Body of pancreas (tissue), 4 donors: ENCODE measurements around the gene AMPD3. TPM values are rescaled to one million over a fixed set of nuclear protein-coding genes. Genes with fewer than 3 reads are reported as not detected.

ENCODE experiments used
- ATAC-seq: fragments of 150-250 bp; one replicate; pipeline ENCODE4 v1.9.1; 2016
- DNase-seq, 4 donors: peaks; one replicate each; pipeline ENCODE4 v3.0.0-alpha.2; 2019
- H3K27ac ChIP-seq, 4 donors: fragments of 200-600 bp; sonication (generic); 1 replicate in 3 of 4; 2 replicates in 1 of 4; pipeline versions ENCODE4 v1.5.1 to v1.6.1; 2016 to 2019; ENCODE audit warnings: mild to moderate bottlenecking in 1 of 4, mixed read lengths in 1 of 4, moderate library complexity in 1 of 4
- H3K27me3 ChIP-seq, 2 donors: fragments of 200-600 bp; sonication (generic); one replicate each; pipeline ENCODE4 v1.6.0; 2016; ENCODE audit warnings: mild to moderate bottlenecking in 1 of 2
- H3K36me3 ChIP-seq, 2 donors: fragments of 200-600 bp; sonication (generic); replicated peaks in 1 of 2; 2 replicates each; pipeline ENCODE4 v1.5.1; 2016; ENCODE audit warnings: low read depth in 2 of 2; ENCODE audit not compliant: insufficient read depth in 1 of 2
- H3K4me1 ChIP-seq: fragments of 200-600 bp; sonication (generic); one replicate; pipeline ENCODE4 v1.6.0; 2016
- H3K4me3 ChIP-seq, 2 donors: fragments of 200-600 bp; sonication (generic); 1 replicate in 1 of 2; 2 replicates in 1 of 2; pipeline ENCODE4 v1.5.1; 2016 to 2019
- H3K9me3 ChIP-seq, 3 donors: fragments of 200-600 bp; sonication (generic); 1 replicate in 2 of 3; 2 replicates in 1 of 3; pipeline ENCODE4 v1.5.1; 2016
- POLR2A ChIP-seq, 3 donors: fragments of 450-650 bp; IDR thresholded peaks; one replicate each; pipeline ENCODE4 v1.6.1; 2016; ENCODE audit warnings: antibody characterized with exemption in 3 of 3, mild to moderate bottlenecking in 2 of 3
- WGBS, 2 donors: methylation state at CpG; one replicate each; pipeline ENCODE4 v1.1.5; 2017; 5-methylcytosine and 5-hydroxymethylcytosine counted together
- intact Hi-C: fragments of 100-400 bp; cut with DNase I; formaldehyde crosslinking; loops from one replicate; pipeline ENCODE4 v1.15.1; 2023
- total RNA-seq, 2 donors: library from RNA; depleted of rRNA; stranded (reverse); fragments of >200 nt; gene quantifications; one replicate each; pipeline ENCODE4 v1.1.0, GENCODE V29; 2016
- TF ChIP-seq, protein P1 (sequence below), 7 experiments: fragments of 450-650 bp in 4 of 7; fragments of 200-600 bp in 3 of 7; sonication (generic) in 3 of 7; IDR thresholded peaks; one replicate each; pipeline ENCODE4 v1.5.1; 2016 to 2019; ENCODE audit warnings: antibody characterized with exemption in 7 of 7

AMPD3 gene
- total RNA-seq, 2 donors from 2014 or later: 3.6 to 9.9 TPM

DNA sequence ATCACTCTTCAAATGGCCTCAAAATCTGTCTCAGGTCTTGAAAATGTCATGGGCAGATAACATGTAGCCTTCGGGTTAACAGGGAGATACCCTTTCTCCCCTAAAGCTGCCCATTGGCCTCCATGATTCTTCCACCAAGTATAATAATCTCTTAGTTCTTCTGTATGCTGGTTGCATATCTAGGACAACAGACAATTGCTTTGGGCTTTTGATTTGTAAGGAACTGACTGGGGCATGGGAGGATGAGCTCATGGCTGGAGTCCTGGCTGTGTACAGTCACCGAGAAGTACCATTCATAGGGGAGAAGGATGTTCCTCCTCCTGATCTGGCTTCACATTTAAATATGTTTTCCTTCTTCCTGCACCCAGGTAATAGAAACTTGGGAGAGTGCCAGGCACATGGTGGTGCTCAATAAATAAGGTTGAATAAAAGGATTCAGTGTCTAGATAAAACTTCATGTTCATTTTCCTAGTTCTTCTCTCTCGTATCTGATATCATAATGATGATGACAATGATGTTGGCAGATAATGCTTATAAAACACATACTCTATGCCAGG lies 2.8 kb upstream of the AMPD3 start:
- 74 to 91% methylated on average over 3 of the region's 3 CpGs for WGBS, 2 donors
- Histone ChIP-seq H3K27me3 (no peaks in the 10 kb centered on the region), H3K4me3 (no peak overlapping the region), H3K9me3 (no peaks in the 10 kb centered on the region), H3K4me1 (peaks cover 9% of the 10 kb centered on the region), H3K36me3 (no peaks in the 10 kb centered on the region), H3K27ac (no peak overlapping the region)
- ATAC-seq: no peak
- no peak for DNase-seq
- intact Hi-C loops: no loop called here
- TF ChIP-seq, protein P1, sequence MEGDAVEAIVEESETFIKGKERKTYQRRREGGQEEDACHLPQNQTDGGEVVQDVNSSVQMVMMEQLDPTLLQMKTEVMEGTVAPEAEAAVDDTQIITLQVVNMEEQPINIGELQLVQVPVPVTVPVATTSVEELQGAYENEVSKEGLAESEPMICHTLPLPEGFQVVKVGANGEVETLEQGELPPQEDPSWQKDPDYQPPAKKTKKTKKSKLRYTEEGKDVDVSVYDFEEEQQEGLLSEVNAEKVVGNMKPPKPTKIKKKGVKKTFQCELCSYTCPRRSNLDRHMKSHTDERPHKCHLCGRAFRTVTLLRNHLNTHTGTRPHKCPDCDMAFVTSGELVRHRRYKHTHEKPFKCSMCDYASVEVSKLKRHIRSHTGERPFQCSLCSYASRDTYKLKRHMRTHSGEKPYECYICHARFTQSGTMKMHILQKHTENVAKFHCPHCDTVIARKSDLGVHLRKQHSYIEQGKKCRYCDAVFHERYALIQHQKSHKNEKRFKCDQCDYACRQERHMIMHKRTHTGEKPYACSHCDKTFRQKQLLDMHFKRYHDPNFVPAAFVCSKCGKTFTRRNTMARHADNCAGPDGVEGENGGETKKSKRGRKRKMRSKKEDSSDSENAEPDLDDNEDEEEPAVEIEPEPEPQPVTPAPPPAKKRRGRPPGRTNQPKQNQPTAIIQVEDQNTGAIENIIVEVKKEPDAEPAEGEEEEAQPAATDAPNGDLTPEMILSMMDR (IDR thresholded peaks at IDR 0.05): no peak

DNA sequence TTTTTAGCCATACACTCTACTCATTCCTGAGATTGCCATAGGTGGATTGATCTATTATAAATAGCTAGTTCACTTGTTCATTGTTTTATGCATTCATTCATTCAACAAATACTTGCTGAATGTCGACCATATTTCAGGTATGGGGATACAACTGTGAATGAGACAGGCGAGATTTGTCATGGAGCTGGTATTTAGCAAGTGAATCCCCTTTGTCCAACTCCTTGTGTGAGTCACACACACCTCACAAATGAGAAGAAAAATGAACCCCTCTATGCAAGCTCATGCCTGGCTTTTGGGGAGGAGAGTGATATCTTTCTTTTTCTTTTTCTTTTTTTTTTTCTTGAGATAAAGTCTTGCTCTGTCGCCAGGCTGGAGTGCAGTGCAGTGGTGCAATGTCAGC lies 1.8 kb upstream of the AMPD3 start:
- intact Hi-C loops: no loop called here
- no peak for DNase-seq

DNA sequence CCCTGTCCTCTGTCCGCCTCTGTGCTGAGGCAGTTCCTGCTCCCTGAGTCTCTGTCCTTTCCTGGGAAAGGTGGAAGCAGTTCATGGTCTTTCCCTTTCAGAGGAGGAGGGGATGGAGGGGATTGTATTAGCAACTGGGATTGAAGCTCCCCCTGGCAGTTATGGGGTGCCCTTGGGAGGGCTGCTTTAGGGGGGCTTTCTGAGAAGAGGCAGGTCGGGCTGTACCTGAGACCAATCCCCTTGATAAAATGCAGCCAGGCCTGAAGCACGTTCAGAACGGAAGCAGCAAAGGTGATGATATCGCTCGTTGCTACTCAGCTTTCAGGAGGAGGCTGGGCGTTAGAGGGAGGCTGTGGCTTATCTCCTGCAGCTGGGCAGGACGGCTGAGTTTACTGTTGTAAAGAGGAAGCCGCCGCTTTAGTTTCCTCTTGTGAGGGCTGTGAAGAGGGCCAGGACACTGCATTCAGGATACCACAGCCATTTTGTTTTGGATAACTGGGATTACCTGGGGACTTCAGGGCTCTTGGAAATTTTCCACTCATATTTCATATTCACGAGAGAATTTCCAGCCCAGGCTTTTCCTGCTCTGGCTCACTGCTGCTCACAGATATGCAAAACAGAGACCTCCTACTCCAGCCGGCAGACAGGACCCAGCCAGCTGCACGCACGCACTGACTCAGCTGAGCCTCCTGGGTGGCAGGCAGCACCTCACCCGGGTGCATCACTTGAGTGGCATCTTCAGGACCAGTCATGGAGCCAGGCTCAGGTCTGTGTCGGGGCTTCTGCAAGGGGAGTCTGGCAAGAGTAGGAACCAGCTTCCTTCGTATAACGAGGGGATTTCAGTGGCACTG lies 798 bp downstream of the AMPD3 start:
- Histone ChIP-seq H3K36me3 (no peaks in the 10 kb centered on the region), H3K4me1 (peaks cover 9% of the 10 kb centered on the region), H3K27me3 (no peaks in the 10 kb centered on the region), H3K9me3 (no peaks in the 10 kb centered on the region), H3K4me3 (no peak overlapping the region), H3K27ac (peak overlapping the region in 2 of 4 donors; percentile 10 to 52)
- 29 to 35% methylated on average over 12 to 18 of the region's 18 CpGs for WGBS, 2 donors
- TF ChIP-seq POLR2A (IDR thresholded peaks at IDR 0.05): peak in 2 of 3 donors; percentile 17 to 44
- TF ChIP-seq, protein P1 (IDR thresholded peaks at IDR 0.05): no peak
- intact Hi-C loops: no loop called here
- DNase-seq: peak in 3 of 4 donors; percentile 31 to 69 (median 41)
- ATAC-seq: no peak

More for the DNA sequence above, 1.8 kb upstream of the AMPD3 start:
- H3K27me3 ChIP-seq: no peaks in the 10 kb centered on the region
- no peak overlapping the region for H3K27ac ChIP-seq
- no peak for ATAC-seq
- no peak for TF ChIP-seq POLR2A (IDR thresholded peaks at IDR 0.05)
- no peak overlapping the region for H3K4me3 ChIP-seq
- no peaks in the 10 kb centered on the region for H3K9me3 ChIP-seq
- H3K4me1 ChIP-seq: peaks cover 9% of the 10 kb centered on the region
- 80 to 84% methylated on average over 3 of the region's 3 CpGs for WGBS, 2 donors
- H3K36me3 ChIP-seq: no peaks in the 10 kb centered on the region

DNA sequence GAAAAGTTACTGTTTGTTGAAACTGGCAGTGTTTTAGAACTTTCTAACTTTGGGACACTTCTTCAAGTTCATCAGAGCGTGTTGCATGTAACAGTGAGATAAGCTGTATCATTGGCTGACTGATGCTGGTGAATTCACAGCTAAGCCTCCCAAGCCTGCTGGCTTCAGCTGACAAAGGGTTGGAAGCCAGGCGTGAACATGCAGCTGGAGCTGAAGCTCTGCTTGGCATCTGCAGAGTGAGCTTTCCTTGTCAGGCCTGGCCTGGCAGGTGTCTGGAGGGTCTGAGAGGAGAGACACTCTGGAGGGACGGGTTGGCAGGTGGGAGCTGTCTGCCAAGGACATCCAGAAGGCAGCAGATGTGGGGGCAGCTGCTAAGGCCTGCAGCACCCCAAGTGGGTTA lies 1.5 kb downstream of the AMPD3 start:
- Histone ChIP-seq H3K27me3 (no peaks in the 10 kb centered on the region), H3K4me3 (no peak overlapping the region), H3K27ac (peak overlapping the region in 1 of 4 donors; percentile 52), H3K9me3 (no peaks in the 10 kb centered on the region), H3K36me3 (no peaks in the 10 kb centered on the region), H3K4me1 (peaks cover 4% of the 10 kb centered on the region)
- no peak for ATAC-seq
- no peak for TF ChIP-seq POLR2A (IDR thresholded peaks at IDR 0.05)
- TF ChIP-seq, protein P1 (IDR thresholded peaks at IDR 0.05): no peak
- DNase-seq: no peak
- intact Hi-C loops: no loop called here
- 74 to 79% methylated on average over 2 to 3 of the region's 3 CpGs for WGBS, 2 donors

DNA sequence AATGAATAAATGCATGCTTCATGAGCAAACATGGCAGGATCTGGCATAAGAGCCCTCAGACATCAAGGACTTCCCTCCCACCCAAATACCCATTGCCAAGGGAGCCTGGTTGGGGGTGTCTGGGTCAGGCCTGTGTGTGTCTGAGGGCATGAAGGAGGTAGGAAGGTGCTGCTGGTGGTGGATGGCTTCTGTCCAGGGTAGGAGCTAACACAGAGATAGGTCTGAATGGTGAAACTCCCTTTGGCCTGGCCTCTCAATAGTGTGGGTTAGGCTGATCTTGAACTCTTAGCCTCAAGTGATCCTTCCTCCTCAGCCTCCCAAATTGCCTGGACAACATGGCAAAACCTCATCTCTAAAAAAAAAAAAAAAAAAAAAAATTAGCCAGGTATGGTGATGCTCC lies 2.8 kb downstream of the AMPD3 start:
- Histone ChIP-seq H3K36me3 (no peaks in the 10 kb centered on the region), H3K27me3 (no peaks in the 10 kb centered on the region), H3K9me3 (no peaks in the 10 kb centered on the region), H3K27ac (no peak overlapping the region), H3K4me1 (no peaks in the 10 kb centered on the region), H3K4me3 (no peak overlapping the region)
- ATAC-seq (no peak), DNase-seq (no peak)
- intact Hi-C loops: no loop called here
- no peak for TF ChIP-seq POLR2A (IDR thresholded peaks at IDR 0.05)
- TF ChIP-seq, protein P1 (IDR thresholded peaks at IDR 0.05): no peak
